Measurements from ENCODE around the gene SRPRB.

DNA sequence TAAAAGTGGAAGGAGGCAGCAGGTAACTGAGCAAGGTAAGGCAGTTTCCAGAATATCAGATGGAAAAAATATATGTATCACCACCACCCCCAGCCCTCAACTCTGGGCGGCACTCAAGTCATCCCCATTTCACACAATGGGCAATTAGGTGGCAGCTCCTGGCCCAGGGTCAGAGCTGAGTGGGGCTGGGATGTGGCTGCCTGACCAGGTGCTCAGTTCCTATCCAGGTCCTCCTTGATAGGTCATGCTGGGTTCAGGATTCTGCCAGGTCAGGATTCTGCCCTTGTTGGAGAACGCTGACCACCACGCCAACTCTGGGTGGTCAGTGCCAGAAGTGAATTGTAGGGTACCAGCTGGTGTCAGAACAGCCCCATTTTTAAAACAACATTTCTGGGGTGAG, 60.5 kb downstream of the SRPRB start:
- TF ChIP-seq POLR2A (IDR thresholded peaks at IDR 0.05; ENCODE audit: low read depth, low read length), result no peak
- no peak for TF ChIP-seq POLR2AphosphoS5 (IDR thresholded peaks at IDR 0.05; ENCODE audit: low read depth, low read length)
- no peak for TF ChIP-seq POU2F2 (IDR thresholded peaks at IDR 0.05; ENCODE audit: low read depth, low read length)

Data from GM12891 (cell line).